Fibroblast of skin of right biceps (primary cell): ENCODE results near the gene PPP1R16B.

Source experiments
- DNase-seq: peaks from one replicate; pipeline ENCODE4 v3.0.0-alpha.2; 2013

PPP1R16B gene

DNA sequence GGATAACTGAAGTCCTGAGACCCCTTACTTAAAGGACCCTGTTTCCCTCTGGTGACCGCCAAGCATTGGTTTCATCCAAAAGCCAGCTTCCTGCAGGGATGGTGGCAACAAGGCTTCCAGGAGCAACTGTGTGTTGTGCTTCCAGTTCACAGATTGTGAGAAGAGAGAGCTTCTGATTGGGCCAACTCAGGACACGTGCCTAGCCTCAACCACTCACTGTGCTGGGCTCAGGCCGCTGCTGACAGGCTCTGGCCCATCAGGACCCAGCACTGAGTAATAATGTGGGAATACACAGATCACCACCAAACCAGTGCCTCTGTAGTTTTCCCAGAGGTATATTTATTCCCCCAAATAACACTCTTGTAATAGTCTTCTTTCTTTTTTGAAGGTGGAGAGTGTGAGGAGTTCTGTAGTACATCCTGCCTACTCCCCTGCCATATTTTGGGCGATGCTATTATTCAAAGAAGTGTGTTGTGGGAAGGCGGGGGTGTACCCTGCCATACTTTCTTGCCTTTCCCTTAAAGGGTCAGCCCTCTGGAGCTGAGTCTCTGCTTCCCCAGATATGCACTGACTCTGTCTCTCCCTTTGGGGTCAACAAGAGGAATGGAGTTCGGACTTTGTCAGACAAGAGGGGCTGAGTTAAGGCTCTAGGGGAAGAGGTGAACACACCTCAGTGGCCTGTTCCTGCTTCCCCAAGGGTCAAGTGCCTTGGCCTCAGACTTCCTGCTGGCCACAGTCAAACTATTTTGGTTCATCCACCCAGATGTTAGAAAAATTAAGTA lies 23.2 kb downstream of the PPP1R16B start:
- DNase-seq, result no peak

DNA sequence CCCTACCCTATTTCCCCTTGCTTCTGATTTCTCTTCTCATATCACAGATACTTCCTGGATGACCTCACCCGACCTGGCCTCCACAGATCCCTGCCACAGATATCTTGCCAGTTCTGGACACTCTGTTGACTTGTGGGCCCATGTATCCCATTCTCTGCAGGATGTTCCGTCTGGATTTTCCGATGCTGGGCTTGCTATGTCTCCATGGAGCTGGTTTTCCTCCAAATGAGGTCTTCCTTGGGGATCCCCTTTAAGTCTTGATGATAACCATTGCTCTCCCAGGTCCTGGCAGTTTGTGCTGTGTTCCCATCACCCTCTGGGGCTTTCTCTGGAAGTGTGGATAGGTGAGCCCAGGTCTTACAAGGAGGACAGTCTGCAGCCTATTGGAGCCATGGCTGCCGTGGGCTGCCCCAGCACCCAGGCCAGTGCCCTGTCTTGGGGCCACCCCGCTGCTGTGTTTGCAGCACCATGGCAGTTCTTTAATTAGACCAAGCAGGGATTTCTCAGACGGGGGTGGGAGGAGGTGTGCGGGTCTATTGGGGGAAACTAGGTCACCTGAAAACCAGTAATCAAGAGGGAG lies 23.9 kb downstream of the PPP1R16B start:
- DNase-seq, result no peak

DNA sequence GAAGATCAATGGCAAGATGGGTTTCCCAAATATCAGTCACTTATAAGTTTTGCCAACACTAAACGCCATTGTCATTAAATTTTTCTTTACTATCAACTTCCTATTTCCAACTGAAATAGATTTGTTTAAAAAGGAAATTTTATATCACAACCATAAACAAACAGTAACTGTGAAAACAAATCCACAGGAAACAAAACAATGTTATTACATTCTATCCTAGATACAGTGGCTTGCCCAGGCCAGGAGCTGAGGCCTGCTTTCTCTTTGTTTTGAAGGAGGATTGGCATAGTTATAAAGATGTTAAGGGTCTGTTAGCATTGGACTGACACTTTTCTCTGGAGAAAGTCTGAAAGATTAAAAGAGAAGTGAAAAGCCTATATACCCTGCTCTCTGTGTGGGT lies 24.9 kb downstream of the PPP1R16B start:
- DNase-seq, result no peak

DNA sequence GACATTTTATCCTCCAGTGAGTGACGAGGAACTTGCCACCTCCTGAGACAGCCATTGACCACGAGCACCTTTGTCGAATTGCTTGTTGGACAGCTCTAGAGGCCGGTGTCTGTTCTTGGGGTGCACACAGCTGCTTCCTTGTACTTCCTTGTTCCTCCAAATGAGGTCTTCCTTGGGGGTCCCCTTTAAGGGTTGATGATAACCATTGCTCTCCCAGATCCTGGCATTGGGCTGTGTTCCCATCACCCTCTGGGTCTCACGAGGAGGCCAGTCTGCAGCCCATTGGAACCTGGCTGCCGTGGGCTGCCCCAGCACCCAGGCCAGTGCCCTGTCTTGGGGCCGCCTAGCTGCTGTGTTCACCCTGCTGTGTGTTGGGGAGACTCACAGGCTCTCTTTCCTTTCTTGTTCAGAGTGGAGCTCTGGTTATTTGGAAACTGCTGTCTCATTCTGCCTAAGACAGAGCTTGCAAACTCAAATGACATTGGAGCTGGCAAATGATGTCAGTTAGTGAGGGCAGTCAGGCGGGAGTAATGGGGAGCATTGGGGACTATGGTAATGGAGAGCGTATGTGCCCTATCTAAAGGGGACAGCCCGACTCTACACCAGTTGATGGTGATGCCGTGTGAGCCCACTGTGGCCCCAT lies 25.7 kb downstream of the PPP1R16B start:
- DNase-seq, result no peak

DNA sequence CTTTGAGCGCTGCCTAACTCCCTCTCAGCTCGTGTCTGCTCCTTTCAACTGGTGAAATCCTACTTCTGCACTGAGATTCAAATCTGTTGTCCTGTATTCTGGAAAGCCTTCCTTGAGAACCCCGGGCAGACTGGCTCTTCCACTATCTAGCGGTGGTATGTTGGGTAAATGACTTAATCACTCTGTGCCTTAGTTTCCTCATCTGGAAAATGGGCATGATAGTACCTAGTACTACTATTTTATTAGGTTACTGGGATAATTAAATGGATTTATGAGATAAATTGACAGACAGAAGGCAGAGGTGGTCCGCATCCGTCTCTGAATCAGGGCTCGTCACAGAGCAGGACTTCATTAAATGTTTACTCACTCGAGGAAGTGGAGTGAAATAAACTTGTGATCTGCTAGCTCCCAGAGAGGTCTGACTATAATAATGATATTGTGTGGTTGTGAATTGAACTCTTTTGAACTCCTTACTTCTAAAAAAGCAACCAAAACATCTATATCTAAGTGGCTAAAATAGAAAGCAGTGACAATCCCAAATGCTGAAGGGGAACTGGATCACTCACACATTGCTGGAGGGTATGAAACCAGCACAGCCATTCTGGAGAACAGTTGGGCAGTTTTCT lies 26.6 kb downstream of the PPP1R16B start:
- no peak for DNase-seq

GRCh38 chr20:38833154-38833856 lies 27.8 kb downstream of the PPP1R16B start:
- DNase-seq, result no peak

DNA sequence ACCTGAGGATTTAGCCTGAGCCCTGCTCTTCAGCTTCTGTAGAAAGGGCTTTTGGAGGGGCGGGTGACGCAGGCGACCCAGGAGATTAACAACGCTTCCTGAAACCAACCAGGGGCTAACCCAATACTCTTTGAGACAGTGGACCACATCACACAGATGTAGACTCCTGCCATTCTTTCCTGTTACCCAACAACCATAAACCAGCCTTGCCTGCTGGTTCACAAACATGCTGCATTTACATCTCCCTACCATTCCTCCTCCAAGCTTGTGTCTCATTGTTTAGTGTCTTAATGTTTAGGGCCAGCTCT lies 28.3 kb downstream of the PPP1R16B start:
- no peak for DNase-seq

DNA sequence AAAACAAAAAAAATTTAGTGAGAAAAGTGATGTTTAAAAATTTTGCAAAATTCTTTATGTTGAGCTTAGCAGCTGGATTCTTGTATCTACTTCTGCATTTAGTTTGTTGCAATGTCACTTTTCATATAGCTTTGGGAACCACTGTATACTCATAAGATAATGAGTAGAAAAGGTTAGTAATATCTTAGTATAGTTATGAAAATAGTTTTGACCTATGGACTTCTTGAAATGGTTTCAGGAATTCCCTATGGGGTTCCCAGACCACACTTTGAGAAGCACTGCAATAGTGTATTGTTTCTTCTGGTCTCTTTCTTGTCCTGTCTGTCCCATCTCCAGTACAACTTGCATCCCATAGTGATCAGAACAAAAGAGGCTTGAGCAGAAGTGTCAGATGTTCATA lies 29.4 kb downstream of the PPP1R16B start:
- DNase-seq, result no peak

DNA sequence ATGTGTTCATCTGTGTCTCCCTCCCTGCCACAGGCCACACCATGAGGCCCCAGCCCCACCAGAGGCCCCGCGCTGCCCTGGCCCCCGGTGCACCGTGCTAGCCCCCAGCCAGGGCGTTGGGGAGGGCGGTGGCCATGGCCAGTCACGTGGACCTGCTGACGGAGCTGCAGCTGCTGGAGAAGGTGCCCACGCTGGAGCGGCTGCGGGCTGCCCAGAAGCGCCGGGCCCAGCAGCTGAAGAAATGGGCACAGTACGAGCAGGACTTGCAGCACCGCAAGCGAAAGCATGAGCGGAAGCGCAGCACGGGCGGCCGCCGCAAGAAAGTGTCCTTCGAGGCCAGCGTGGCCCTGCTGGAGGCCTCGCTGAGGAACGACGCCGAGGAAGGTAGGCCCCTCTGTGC lies 30.3 kb downstream of the PPP1R16B start:
- DNase-seq, result no peak

GRCh38 chr20:38836991-38837390 lies 31.5 kb downstream of the PPP1R16B start:
- no peak for DNase-seq

GRCh38 chr20:38838326-38838725 lies 32.8 kb downstream of the PPP1R16B start:
- DNase-seq, result no peak

DNA sequence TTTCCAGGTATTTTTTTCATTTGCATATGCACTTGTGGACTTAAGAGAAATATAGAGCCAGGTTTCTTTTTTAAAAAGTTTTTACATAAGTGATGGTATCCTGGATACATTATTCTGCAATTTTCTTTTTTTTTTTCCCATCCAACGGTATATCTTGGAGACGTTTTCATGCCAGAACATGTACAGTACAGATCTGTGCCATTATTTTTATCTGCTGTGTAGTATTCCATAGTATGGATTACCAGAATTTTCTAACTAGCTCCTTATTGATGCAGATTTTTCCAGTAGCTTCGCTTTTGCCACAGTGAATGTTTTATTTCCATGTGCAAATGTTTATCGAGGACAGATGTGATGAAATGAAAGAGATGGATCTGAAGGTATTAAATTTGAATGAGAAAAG lies 34.1 kb downstream of the PPP1R16B start:
- DNase-seq, result no peak

DNA sequence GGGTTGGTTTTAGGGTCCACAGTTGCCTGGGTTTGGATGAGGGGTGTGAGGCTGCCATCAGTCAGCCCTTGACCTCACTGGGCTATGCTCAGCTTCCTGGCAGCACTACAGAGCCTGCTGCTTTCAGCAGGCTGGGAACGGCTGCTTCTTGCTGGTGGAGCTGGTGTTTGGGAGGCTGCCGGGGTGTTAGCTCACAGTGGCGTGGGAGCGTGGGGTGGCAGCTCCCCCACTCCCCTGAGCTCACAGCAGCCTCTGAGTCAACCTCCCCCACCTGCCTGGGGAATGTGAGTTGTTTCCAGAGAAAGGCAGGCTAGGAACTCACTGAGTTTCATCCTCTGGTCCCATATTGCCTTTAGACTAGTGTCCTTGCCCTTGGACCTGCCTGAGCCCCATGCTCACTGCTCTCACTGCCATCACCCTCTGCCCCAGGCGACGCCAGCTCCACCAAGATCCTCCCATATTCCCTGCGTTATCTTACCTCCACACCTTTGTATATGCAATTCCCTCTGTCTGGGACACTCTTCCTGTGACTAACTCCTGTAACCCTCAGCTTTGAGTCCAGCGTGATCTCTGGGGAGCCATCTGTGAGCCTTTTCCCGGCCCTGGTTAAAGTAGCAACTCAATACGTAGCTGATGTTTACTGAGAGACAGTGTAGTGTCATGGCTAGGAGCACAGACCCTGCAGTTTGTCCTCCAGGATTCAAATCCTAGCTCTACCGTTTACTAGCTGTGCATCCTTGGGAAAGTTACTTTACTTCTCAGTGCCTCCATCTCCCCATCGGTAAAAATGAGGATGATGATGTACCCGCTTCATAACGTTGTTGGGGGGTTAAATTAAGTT lies 34.8 kb downstream of the PPP1R16B start:
- no peak for DNase-seq

DNA sequence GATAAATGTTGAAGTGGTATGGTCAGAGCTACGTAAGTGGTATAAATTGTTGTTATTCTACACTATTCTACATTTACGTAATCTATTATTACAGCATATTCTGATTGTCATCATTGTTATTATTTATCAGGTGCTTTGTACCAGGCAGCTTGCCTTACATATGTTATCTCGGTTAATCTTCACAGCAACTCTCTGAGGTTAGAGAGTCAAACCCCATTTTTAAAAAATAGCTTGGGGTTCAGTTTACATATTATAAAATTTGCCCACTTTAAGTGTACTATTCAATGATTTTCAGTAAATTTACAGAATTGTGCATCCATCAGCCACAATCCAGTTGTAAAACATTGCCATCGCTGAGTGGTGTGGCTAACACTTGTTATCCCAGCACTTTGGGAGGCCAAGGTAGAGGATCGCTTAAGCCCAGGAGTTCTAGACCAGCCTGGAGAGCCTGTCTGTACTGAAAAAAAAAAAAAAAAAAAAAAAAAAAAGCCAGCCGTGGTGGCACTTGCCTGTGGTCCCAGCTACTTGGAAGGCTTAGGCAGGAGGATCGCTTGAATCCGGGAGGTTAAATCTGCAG lies 35.5 kb downstream of the PPP1R16B start:
- no peak for DNase-seq

DNA sequence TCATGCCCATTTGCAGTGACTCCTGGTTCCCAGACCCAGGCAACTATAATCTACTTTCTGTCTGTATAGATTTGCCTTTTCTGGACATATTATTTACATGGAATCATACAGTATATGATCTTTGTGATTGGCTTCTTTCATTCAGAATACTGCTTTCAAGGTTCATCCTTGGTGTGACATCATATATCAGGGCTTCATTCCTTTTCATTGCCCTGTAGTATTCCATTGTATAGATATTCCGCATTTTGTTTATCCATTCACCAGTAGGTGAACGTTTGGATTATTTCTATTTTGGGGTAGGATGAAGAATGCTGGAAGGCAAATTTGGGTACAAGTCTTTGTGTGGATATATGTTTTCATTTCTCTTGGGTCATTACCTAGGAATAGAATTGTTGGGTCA lies 36.1 kb downstream of the PPP1R16B start:
- no peak for DNase-seq

GRCh38 chr20:38842026-38842425 lies 36.5 kb downstream of the PPP1R16B start:
- DNase-seq, result no peak

DNA sequence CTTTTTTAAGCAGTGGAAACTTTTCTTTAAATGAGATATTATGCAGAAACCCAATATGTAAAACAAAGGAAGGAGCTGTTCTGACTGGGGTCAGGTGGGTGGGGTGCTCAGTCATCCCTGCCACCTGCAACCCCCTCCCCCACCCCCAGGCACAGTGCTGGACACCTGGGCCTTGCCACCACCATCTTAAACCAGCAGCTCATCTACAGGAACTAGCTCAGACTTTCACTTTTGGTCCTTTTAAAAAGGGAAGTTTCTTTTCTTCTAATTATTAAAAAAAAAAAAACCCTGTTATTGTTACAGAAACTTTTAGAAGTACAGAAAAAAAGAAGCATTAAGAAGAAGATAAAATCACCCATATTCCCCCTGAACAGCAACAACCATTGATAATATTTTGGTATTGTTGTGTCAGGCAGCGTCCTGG lies 37.1 kb downstream of the PPP1R16B start:
- DNase-seq, result no peak

DNA sequence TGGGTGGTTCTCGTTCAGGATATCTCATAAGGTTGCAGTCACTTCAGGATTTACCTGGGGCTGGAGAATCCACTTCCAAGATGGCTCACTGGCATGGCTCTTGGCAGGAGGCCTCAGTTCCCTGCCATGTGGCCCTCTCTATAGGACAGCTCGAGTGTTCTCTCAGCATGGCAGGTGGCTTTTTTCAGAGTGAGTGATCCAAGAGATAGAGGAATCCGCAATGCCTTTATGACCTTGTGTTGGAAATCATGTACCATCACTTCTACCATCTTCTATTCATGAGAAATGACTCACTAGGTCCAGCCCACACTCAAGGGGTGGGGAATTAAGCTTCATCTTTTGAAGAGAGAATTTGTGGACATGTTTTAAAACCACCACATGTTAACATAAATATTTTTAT lies 37.8 kb downstream of the PPP1R16B start:
- DNase-seq, result no peak

GRCh38 chr20:38844963-38845362 lies 39.5 kb downstream of the PPP1R16B start:
- DNase-seq, result no peak

- DNase-seq, result no peak
Observed at GRCh38 chr20:38847840-38848239, 42.3 kb downstream of the PPP1R16B start.

- no peak for DNase-seq
Observed at GRCh38 chr20:38853759-38854158, 48.3 kb downstream of the PPP1R16B start.

DNA sequence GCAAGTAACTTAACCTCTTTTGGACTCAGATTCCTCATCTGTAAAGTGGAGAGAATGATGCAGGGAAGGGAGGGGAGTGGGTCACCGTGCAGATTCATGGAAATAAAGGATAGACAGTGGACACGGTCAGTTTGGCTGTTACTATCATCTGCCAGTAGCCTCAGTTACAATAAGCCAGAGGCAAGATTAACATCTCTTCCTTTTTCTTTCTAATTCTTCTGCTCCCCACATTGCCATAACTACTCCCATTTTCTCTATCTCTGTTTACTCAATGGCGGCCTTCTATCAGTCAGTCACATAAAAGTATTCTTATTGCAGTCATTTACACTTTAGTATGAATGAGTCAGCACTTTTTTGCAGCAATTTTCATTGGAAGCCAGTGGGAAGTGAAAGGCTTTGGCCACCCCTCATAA lies 49.2 kb downstream of the PPP1R16B start:
- DNase-seq, result no peak
